ENCODE results near the gene BTK. TPM values are rescaled to one million over a fixed set of nuclear protein-coding genes. Genes with fewer than 3 reads are reported as not detected.

Gene BTK
- total and polyA plus RNA-seq, 9 of the 15 experiments (the other 6 are each of a cell fraction or from before 2014, with no cell fraction given), result 14.9 to 93.4 (median 65.2) TPM

DNA sequence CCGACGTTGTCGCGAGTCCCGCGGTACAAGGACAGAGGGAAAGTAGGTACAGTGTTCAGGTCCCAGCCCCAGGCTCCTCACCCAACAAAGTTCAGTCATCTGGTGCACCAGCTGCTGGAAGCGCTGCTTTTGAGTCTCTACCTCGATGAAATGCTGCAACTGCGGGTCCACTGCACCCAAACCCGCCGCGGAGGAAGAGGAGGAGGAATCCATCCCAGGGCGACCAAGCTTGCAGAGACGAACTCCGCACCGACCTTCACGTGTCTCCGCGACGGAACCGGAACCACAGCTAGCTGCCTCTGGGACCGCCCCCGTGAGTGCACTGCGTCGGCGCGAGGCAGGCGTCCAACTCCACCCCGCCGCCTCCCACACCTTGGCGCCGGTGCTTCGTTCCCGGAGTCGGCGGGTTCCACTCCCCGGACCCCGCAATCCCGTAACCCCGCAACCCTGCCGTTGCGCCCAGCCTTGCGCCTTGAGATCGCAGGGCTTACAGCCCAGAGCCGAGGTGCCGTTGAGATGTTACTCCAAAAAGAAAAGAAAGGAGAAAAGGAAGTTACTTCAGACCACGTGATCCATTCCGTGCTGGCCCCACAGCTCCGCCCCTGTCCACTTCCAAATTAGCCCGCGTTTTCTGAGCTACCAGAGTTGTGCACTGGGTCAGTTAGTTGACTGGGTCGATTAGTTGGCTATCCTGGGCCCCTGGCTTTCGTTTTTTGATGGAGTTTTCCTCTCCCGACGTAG is 37.4 kb downstream of the BTK start, which contains the start of gene TIMM8A (continued):
- TF ChIP-seq RBBP5 (IDR thresholded peaks at IDR 0.05; ENCODE audit: borderline replicate concordance, insufficient read depth, low read length, poor library complexity, severe bottlenecking), result peak; percentile 75
- TF ChIP-seq, protein P1, sequence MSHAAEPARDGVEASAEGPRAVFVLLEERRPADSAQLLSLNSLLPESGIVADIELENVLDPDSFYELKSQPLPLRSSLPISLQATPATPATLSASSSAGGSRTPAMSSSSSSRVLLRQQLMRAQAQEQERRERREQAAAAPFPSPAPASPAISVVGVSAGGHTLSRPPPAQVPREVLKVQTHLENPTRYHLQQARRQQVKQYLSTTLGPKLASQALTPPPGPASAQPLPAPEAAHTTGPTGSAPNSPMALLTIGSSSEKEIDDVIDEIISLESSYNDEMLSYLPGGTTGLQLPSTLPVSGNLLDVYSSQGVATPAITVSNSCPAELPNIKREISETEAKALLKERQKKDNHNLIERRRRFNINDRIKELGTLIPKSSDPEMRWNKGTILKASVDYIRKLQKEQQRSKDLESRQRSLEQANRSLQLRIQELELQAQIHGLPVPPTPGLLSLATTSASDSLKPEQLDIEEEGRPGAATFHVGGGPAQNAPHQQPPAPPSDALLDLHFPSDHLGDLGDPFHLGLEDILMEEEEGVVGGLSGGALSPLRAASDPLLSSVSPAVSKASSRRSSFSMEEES (CRISPR knock-in tag; IDR thresholded peaks at IDR 0.05), result peak; percentile 97
- no peak for TF ChIP-seq ZNF445 (CRISPR knock-in tag; IDR thresholded peaks at IDR 0.05; ENCODE audit: low read depth)
- TF ChIP-seq EZH2 (IDR thresholded peaks at IDR 0.05; ENCODE audit: borderline replicate concordance, low read depth, low read length), result no peak
- TF ChIP-seq ZNF699 (CRISPR knock-in tag; IDR thresholded peaks at IDR 0.05; ENCODE audit: insufficient replicate concordance), result no peak
- no peak for TF ChIP-seq DDX20 (tag; IDR thresholded peaks at IDR 0.05; ENCODE audit: low read depth)
- TF ChIP-seq, protein P2, sequence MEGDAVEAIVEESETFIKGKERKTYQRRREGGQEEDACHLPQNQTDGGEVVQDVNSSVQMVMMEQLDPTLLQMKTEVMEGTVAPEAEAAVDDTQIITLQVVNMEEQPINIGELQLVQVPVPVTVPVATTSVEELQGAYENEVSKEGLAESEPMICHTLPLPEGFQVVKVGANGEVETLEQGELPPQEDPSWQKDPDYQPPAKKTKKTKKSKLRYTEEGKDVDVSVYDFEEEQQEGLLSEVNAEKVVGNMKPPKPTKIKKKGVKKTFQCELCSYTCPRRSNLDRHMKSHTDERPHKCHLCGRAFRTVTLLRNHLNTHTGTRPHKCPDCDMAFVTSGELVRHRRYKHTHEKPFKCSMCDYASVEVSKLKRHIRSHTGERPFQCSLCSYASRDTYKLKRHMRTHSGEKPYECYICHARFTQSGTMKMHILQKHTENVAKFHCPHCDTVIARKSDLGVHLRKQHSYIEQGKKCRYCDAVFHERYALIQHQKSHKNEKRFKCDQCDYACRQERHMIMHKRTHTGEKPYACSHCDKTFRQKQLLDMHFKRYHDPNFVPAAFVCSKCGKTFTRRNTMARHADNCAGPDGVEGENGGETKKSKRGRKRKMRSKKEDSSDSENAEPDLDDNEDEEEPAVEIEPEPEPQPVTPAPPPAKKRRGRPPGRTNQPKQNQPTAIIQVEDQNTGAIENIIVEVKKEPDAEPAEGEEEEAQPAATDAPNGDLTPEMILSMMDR (IDR thresholded peaks at IDR 0.05 in 2 of 3, conservative IDR thresholded peaks at IDR 0.05 in 1 of 3; ENCODE audit: insufficient read depth in 2 of 3, low read depth in 1 of 3, low read length in 3 of 3), result 0 out of 6 replicates have a peak, but pooled peaks of 1 of the 3 experiments have one; percentile 10
- no peak for TF ChIP-seq ZNF140 (CRISPR knock-in tag; IDR thresholded peaks at IDR 0.05)
- no peak for TF ChIP-seq CHD1 (IDR thresholded peaks at IDR 0.05; ENCODE audit: low read length)
- no peak for TF ChIP-seq ATF1 (CRISPR knock-in tag; IDR thresholded peaks at IDR 0.05)
- 0 out of 2 replicates have a peak, but pooled peaks have one; percentile 53 for TF ChIP-seq ATF1 (tag; IDR thresholded peaks at IDR 0.05)
- no peak for TF ChIP-seq HDAC3 (IDR thresholded peaks at IDR 0.05; ENCODE audit: borderline replicate concordance, partially characterized antibody)
- TF ChIP-seq CTCFL (IDR thresholded peaks at IDR 0.05; ENCODE audit: borderline replicate concordance, insufficient read depth, low read depth, low read length, poor library complexity, severe bottlenecking), result no peak
- TF ChIP-seq ZNF76 (CRISPR knock-in tag; IDR thresholded peaks at IDR 0.05; ENCODE audit: borderline replicate concordance), result no peak
- peak; percentile 83 for TF ChIP-seq MYC (IDR thresholded peaks at IDR 0.05; ENCODE audit: low read depth, low read length)
- TF ChIP-seq MYC (CRISPR knock-in tag; IDR thresholded peaks at IDR 0.05; ENCODE audit: borderline replicate concordance, low read depth), result peak; percentile 59; the same call in 1 of the 2 replicates
- TF ChIP-seq CHD4 (IDR thresholded peaks at IDR 0.05; ENCODE audit: insufficient read depth, insufficient replicate concordance, low read depth, low read length, poor library complexity, severe bottlenecking), result no peak
- no peak for TF ChIP-seq ZNF134 (CRISPR knock-in tag; conservative IDR thresholded peaks at IDR 0.05)
- TF ChIP-seq, protein P3, sequence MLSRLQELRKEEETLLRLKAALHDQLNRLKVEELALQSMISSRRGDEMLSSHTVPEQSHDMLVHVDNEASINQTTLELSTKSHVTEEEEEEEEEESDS (CRISPR knock-in tag; IDR thresholded peaks at IDR 0.05), result no peak
- peak in 1 of 2 experiments; percentile 46; a peak in 1 of 4 replicates for TF ChIP-seq MAZ (CRISPR knock-in tag; conservative IDR thresholded peaks at IDR 0.05 in 1 of 2, IDR thresholded peaks at IDR 0.05 in 1 of 2)
- no peak for TF ChIP-seq SETDB1 (IDR thresholded peaks at IDR 0.05; ENCODE audit: low read length)
